HL-60 (cell line): ENCODE results near the gene YIPF4.
"Not testable (repeated sequence)": the region's sequence is repeated elsewhere in the genome, so short reads cannot be mapped to it uniquely, and the experiment has no call there.

Experiments used
- GABPA ChIP-seq: IDR thresholded peaks from 2 replicates; pipeline ENCODE4 v1.6.1; 2012; ENCODE audit warnings: low read depth
- POLR2AphosphoS5 ChIP-seq: IDR thresholded peaks from 2 replicates; pipeline ENCODE4 v1.6.1; 2012; ENCODE audit warnings: low read depth
- TF ChIP-seq, protein P1 (sequence below): IDR thresholded peaks from one replicate; pipeline ENCODE4 v1.5.1; 2011; ENCODE audit warnings: low read length, control low read depth, inconsistent platforms; ENCODE audit not compliant: insufficient read depth
- TF ChIP-seq, protein P2 (sequence below): IDR thresholded peaks from 2 replicates; pipeline ENCODE4 v1.6.1; 2012; ENCODE audit warnings: low read depth; ENCODE audit not compliant: insufficient replicate concordance

DNA sequence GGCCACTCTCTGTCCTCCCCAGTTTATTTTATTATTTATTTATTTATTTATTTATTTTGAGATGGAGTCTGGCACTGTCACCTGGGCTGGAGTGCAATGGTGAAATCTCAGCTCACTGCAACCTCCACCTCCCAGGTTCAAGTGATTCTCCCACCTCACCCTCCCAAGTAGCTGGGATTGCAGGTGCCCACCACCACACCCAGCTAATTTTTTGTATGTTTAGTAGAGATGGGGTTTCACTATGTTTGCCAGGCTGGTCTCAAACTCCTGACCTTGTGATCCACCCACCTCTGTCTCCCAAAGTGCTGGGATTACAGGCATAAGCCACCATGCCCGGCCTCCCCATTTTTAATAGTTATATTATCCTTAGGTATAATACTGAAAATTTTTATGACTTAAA is 51.0 kb downstream of the YIPF4 start:
- TF ChIP-seq, protein P1, sequence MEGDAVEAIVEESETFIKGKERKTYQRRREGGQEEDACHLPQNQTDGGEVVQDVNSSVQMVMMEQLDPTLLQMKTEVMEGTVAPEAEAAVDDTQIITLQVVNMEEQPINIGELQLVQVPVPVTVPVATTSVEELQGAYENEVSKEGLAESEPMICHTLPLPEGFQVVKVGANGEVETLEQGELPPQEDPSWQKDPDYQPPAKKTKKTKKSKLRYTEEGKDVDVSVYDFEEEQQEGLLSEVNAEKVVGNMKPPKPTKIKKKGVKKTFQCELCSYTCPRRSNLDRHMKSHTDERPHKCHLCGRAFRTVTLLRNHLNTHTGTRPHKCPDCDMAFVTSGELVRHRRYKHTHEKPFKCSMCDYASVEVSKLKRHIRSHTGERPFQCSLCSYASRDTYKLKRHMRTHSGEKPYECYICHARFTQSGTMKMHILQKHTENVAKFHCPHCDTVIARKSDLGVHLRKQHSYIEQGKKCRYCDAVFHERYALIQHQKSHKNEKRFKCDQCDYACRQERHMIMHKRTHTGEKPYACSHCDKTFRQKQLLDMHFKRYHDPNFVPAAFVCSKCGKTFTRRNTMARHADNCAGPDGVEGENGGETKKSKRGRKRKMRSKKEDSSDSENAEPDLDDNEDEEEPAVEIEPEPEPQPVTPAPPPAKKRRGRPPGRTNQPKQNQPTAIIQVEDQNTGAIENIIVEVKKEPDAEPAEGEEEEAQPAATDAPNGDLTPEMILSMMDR: not testable (repeated sequence)
- TF ChIP-seq, protein P2, sequence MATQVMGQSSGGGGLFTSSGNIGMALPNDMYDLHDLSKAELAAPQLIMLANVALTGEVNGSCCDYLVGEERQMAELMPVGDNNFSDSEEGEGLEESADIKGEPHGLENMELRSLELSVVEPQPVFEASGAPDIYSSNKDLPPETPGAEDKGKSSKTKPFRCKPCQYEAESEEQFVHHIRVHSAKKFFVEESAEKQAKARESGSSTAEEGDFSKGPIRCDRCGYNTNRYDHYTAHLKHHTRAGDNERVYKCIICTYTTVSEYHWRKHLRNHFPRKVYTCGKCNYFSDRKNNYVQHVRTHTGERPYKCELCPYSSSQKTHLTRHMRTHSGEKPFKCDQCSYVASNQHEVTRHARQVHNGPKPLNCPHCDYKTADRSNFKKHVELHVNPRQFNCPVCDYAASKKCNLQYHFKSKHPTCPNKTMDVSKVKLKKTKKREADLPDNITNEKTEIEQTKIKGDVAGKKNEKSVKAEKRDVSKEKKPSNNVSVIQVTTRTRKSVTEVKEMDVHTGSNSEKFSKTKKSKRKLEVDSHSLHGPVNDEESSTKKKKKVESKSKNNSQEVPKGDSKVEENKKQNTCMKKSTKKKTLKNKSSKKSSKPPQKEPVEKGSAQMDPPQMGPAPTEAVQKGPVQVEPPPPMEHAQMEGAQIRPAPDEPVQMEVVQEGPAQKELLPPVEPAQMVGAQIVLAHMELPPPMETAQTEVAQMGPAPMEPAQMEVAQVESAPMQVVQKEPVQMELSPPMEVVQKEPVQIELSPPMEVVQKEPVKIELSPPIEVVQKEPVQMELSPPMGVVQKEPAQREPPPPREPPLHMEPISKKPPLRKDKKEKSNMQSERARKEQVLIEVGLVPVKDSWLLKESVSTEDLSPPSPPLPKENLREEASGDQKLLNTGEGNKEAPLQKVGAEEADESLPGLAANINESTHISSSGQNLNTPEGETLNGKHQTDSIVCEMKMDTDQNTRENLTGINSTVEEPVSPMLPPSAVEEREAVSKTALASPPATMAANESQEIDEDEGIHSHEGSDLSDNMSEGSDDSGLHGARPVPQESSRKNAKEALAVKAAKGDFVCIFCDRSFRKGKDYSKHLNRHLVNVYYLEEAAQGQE: not testable (repeated sequence)
- not testable (repeated sequence) for TF ChIP-seq POLR2AphosphoS5, GABPA
